Stimulated activated naive CD4-positive, alpha-beta T cell treated with Interleukin-2 at 50 U/mL for 16 hours (primary cell): ENCODE measurements around the gene SUPT3H.
"Not testable (repeated sequence)": the region's sequence is repeated elsewhere in the genome, so short reads cannot be mapped to it uniquely, and the experiment has no call there.

Source experiments
- DNase-seq: peaks from one replicate; lab custom pipeline; 2025; lab: John Stamatoyannopoulos, UW

SUPT3H gene

DNA sequence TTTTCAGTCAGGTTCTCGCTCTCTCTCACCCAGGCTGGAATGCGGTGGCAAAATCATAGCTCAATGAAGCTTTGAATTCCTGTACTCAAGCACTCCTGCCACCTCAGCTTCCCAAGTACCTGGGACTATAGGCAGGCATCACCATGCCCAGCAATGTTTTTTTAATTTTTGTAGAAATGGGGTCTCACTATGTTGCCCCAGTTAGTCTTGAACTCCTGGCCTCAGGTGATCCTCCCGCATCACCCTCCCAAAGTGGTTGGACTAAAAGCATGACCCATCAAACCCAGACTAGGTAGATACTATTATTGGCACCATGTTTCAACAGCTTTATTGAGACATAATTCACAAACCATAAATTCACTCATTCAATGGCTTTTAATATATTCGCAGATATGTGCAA lies 122.3 kb downstream of the SUPT3H start:
- no peak for DNase-seq

GRCh38 chr6:45254253-45254652 lies 123.5 kb downstream of the SUPT3H start:
- DNase-seq, result no peak

DNA sequence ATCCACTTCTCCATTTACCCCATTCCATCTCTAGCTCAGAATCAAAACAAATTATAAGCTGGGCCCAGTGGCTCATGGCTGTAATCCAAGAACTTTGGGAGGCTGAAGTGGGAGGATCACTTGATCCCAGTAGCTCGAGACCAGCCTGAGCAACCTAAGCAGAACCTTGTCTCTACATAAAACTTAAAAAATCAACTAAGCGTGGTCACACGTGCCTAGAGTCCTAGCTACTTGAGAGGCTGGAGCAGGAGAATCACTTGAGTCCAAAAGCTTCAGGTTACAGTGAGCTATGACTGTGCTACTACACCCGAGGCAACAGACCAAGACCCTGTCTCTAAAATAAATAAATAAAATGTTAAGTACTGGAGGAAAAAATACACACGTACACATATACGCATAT lies 124.3 kb downstream of the SUPT3H start:
- no peak for DNase-seq

DNA sequence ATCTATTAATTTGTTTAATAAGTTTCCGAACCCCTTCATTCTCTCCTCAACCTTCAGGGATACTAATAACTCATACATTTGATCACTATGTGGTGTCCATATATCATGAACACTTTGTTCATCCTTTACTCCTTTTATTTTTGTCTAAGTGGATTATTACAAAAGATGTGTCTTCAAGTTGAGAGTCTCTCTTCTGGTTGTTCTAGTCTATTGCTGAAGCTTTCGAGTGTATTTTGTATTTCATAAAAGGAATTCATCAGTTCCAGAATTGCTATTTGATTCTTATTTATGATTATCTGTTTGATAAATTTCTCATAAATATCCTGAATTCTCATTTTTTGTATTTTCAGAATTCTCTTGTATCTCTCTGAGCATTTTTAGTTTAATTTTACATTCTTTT lies 146.1 kb downstream of the SUPT3H start:
- DNase-seq, result no peak

GRCh38 chr6:45229416-45229815 lies 148.3 kb downstream of the SUPT3H start:
- DNase-seq, result no peak

GRCh38 chr6:45226081-45226480 lies 151.7 kb downstream of the SUPT3H start:
- no peak for DNase-seq

- DNase-seq, result no peak
Observed at GRCh38 chr6:45222380-45222779, 155.4 kb downstream of the SUPT3H start.

DNA sequence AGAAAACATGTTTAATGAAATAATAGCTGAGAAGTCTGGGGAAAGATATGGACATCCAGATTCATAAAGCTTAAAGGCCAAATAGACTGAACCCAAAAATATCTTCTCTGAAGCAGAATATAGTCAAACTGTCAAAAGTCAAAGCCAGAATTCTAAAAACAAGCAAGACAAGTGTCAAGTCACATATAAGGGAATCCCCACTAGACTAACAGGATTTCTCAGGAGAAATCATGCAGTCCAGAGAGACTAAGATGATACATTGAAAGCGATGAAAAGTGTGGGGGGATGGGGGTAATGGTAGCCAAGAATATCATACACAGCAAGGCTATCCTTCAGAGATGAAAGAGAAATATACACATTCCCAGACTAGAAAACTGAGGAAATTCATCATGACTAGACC lies 162.0 kb downstream of the SUPT3H start:
- DNase-seq, result no peak

DNA sequence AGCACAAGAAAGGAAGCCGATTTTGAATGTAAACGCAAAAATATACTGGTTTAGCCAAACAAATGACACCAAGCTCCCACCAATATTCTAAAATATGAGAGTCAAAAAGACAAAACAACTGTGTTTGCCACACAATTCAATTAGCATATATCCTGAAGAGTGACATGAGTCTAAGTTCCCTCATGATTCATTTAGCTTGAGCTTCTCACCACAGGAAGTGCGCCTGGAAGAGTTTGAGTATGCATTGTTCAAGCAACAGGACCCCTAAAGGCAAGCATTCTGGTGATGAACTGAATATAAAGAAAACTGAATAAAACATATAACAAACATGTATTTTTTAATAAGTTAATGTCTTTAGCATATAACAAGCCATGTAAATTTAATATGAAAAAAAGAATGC lies 164.8 kb downstream of the SUPT3H start:
- no peak for DNase-seq

DNA sequence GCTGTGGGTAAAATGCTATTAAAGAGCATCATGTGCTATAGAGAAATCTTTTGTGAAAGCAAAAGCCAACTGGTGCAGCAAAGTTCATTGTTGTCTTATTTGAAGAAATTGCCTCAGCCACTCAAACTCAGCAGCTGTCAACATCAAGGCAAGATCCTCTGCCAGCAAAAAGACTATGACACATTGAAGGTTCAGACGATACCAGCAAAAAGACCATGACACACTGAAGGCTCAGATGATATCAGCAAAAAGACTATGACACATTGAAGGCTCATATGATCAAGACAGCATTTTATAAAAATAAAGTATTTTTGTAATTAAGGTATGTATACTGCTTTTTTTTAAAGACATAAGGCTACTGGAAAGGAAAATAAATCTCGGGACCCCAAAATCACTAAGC lies 168.0 kb downstream of the SUPT3H start:
- DNase-seq, result no peak

GRCh38 chr6:45206793-45207492 lies 170.8 kb downstream of the SUPT3H start:
- DNase-seq, result no peak

- no peak for DNase-seq
Observed at GRCh38 chr6:45201484-45201883, 176.2 kb downstream of the SUPT3H start.

- DNase-seq, result no peak
Observed at GRCh38 chr6:45200510-45200909, 177.2 kb downstream of the SUPT3H start.

DNA sequence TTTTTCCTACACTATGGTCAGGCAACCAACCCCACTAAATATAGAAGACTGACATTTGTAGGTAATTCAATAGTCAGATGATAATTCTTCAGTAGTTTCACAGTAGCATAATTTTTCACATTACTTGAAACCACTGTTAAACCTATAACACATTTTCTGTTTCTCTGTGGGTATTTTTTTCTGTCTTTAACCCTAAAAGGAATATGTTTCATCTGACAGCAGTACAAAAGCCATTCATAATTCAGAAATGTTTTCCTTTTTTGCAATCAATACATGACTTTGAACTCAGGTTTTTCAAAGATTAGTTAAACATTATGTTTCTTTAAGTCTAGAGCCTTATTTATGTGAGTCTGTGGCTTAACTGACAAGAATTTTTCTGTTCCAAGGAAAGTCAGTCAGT lies 178.2 kb downstream of the SUPT3H start:
- DNase-seq, result no peak

DNA sequence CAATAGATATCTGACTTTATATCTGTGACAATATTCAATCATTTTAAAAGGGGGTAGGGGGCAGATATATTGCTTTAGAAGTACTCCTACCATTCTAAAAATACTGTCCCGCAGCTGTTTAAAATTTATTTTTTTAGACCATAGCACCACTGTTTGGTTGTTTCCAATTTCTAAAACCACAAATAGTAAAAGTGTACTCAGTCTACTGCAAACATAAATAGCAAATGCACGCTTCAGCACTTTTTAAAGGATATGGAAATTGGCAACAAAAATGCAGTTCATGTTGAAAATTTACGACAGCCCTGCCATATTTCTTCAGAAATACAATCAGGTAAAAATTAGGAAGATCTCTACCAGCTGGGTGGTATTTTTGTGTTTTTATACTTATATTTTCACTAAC lies 181.6 kb downstream of the SUPT3H start:
- no peak for DNase-seq

GRCh38 chr6:45195137-45195536 lies 182.6 kb downstream of the SUPT3H start:
- no peak for DNase-seq

- no peak for DNase-seq
Observed at GRCh38 chr6:45192556-45192955, 185.2 kb downstream of the SUPT3H start.

GRCh38 chr6:45191414-45191813 lies 186.3 kb downstream of the SUPT3H start:
- DNase-seq, result no peak

DNA sequence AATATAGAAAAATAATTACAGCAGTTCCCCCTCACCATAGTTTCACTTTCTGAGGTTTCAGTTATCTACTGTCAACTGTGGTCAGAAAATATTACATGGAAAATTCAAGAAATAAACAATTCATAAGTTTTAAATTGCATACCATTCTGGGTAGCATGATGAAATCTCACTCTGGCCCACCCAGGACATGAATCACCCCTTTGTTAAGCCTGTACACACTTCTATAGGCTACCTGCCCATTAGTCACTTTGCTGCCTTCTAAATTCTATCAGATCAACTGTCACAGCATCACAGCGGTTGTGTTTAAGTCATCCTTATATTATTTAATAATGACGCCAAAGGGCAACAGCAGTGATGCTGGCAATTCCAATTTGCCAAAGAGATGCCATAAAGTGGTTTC lies 189.9 kb downstream of the SUPT3H start:
- DNase-seq, result peak; percentile 3

GRCh38 chr6:45185403-45186251 lies 192.1 kb downstream of the SUPT3H start:
- DNase-seq, result no peak

DNA sequence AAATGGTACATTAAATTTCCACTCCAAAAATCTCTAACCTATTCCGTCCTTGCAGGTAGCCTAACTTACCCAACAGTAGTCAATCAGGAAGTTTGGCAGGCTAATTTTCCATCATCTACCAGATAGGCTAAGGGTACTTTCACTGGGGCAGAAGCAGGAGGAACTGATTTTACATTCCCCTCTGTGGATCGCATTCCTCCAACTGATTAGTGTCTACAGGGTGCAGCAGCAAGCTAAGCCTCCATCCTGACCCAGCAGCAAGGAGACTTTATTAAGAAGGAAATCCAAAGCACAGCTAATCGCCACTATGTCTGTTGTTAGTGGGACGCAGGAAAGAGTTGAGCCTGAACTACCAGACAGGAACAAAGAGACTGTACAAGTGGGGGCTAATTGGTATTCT lies 192.8 kb downstream of the SUPT3H start:
- no peak for DNase-seq

DNA sequence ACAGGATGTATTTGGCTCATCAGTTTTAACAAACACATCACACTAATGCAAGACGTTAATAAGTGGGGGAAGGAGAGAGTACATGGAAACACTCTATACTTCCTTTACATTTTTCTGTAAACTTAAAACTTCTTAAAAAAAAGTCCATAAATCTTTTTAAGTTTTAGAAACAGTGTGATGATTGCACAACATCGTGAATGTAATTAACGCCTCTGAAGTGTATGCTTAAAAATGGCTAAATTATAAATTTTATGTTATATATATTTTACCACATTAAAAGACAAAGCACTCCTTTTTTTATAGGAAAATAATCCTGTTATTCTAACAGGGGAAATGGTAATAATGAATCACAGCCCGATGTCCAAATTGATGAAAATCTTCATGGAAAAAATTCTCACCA lies 193.7 kb downstream of the SUPT3H start:
- no peak for DNase-seq

GRCh38 chr6:45176373-45176772 lies 201.4 kb downstream of the SUPT3H start:
- DNase-seq, result not testable (repeated sequence)

- no peak for DNase-seq
Observed at GRCh38 chr6:45175272-45175671, 202.5 kb downstream of the SUPT3H start.
